HL-60/S4 (cell line): ENCODE data around the gene GBP5.
"Not testable (repeated sequence)": the region's sequence is repeated elsewhere in the genome, so short reads cannot be mapped to it uniquely, and the experiment has no call there.

Source experiments
- in situ Hi-C: fragments of 300-500 bp; cut with MboI; formaldehyde crosslinking; loops from 2 replicates; pipeline ENCODE4 v1.14.3; 2022; ENCODE audit warnings: low sequenced_read_pairs

Gene GBP5

GRCh38 chr1:89272269-89273041, at the start of gene GBP5:
Gene GBP5, minus strand, starts transcription at chr1:89272860. Its CDS starts 3,305 bp downstream, at chr1:89269555.
- in situ Hi-C loops, result not testable (repeated sequence)

- in situ Hi-C loops, result no loop called here
Observed at GRCh38 chr1:89322402-89322801, 49.7 kb upstream of the GBP5 start.

GRCh38 chr1:89312572-89312971, 39.9 kb upstream of the GBP5 start:
- in situ Hi-C loops, result no loop called here

- in situ Hi-C loops, result no loop called here
Observed at GRCh38 chr1:89311757-89312156, 39.1 kb upstream of the GBP5 start.

- in situ Hi-C loops, result no loop called here
Observed at GRCh38 chr1:89310976-89311375, 38.3 kb upstream of the GBP5 start.

GRCh38 chr1:89310505-89310904, 37.8 kb upstream of the GBP5 start:
- in situ Hi-C loops, result no loop called here

GRCh38 chr1:89309828-89310227, 37.2 kb upstream of the GBP5 start:
- in situ Hi-C loops, result no loop called here

- in situ Hi-C loops, result no loop called here
Observed at GRCh38 chr1:89306273-89306672, 33.6 kb upstream of the GBP5 start.

GRCh38 chr1:89305493-89305892, 32.8 kb upstream of the GBP5 start:
- in situ Hi-C loops, result no loop called here

- in situ Hi-C loops, result no loop called here
Observed at GRCh38 chr1:89304572-89305230, 32.0 kb upstream of the GBP5 start.

- in situ Hi-C loops, result no loop called here
Observed at GRCh38 chr1:89302697-89303332, 30.2 kb upstream of the GBP5 start.

- in situ Hi-C loops, result not testable (repeated sequence)
Observed at GRCh38 chr1:89299739-89300463, 27.2 kb upstream of the GBP5 start.

GRCh38 chr1:89298461-89298860, 25.8 kb upstream of the GBP5 start:
- in situ Hi-C loops, result no loop called here

- in situ Hi-C loops, result no loop called here
Observed at GRCh38 chr1:89295187-89295586, 22.5 kb upstream of the GBP5 start.

- in situ Hi-C loops, result no loop called here
Observed at GRCh38 chr1:89291276-89291675, 18.6 kb upstream of the GBP5 start.

GRCh38 chr1:89288051-89288340, 15.3 kb upstream of the GBP5 start:
- in situ Hi-C loops, result no loop called here

- in situ Hi-C loops, result no loop called here
Observed at GRCh38 chr1:89287181-89288050, 14.8 kb upstream of the GBP5 start.

GRCh38 chr1:89286549-89287180, 14.0 kb upstream of the GBP5 start:
- in situ Hi-C loops, result no loop called here

GRCh38 chr1:89285745-89286380, 13.2 kb upstream of the GBP5 start:
- in situ Hi-C loops, result no loop called here
